ENCODE results near the gene PARD6G. TPM values are rescaled to one million over a fixed set of nuclear protein-coding genes. Genes with fewer than 3 reads are reported as not detected.

PARD6G gene
- total RNA-seq, 4 donors from 2014 or later: 4.6 to 15.9 (median 11.9) TPM

GRCh38 chr18:80108121-80108536 lies 139.2 kb downstream of the PARD6G start:
- Histone ChIP-seq H3K9me3 (no peaks in the 10 kb centered on the region), H3K27ac (peak overlapping the region; percentile 86 to 87), H3K4me3 (no peak overlapping the region), H3K36me3 (no peaks in the 10 kb centered on the region), H3K4me1 (peaks cover 0 to 4% of the 10 kb centered on the region in 2 donors), H3K27me3 (no peaks in the 10 kb centered on the region)
- peak; percentile 14 to 24 for DNase-seq
- intact Hi-C loops (cut with DNase I; ENCODE audit: low total_unique reads): no loop called here
- TF ChIP-seq POLR2A (IDR thresholded peaks at IDR 0.05): no peak
- TF ChIP-seq, protein P1, sequence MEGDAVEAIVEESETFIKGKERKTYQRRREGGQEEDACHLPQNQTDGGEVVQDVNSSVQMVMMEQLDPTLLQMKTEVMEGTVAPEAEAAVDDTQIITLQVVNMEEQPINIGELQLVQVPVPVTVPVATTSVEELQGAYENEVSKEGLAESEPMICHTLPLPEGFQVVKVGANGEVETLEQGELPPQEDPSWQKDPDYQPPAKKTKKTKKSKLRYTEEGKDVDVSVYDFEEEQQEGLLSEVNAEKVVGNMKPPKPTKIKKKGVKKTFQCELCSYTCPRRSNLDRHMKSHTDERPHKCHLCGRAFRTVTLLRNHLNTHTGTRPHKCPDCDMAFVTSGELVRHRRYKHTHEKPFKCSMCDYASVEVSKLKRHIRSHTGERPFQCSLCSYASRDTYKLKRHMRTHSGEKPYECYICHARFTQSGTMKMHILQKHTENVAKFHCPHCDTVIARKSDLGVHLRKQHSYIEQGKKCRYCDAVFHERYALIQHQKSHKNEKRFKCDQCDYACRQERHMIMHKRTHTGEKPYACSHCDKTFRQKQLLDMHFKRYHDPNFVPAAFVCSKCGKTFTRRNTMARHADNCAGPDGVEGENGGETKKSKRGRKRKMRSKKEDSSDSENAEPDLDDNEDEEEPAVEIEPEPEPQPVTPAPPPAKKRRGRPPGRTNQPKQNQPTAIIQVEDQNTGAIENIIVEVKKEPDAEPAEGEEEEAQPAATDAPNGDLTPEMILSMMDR (IDR thresholded peaks at IDR 0.05): no peak

DNA sequence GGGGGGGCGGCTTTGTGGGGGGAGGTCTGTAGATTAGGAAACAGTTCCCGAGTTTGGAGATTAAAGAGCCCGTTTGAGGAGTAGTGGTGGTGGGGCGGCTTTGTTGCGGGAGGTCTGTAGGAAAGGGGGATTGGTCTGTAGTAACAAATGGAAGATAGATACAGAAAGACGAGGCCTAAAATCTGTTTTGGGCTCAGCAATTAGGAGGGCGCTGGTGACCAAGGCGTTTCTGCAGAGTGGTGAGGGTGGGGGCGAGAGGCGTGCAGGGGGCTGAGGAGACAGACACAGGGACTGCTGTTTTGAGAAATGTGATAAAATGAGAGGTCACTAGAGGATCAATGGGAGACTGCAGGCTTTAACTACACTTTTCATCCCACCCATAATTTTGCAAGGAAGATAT lies 139.9 kb downstream of the PARD6G start:
- Histone ChIP-seq H3K9me3 (no peaks in the 10 kb centered on the region), H3K27ac (no peak overlapping the region), H3K4me3 (no peak overlapping the region), H3K36me3 (no peaks in the 10 kb centered on the region), H3K27me3 (no peaks in the 10 kb centered on the region), H3K4me1 (peaks cover 0 to 4% of the 10 kb centered on the region in 2 donors)
- TF ChIP-seq POLR2A (IDR thresholded peaks at IDR 0.05): no peak
- DNase-seq: no peak
- intact Hi-C loops (cut with DNase I; ENCODE audit: low total_unique reads): no loop called here

Other genes with a start within 250 kb of the PARD6G start
- gene RBFA, start 213.1 kb downstream of the PARD6G start, total RNA-seq: 10 to 100 TPM; 18.2 to 54.7 (median 30.8) TPM
- 10 to 100 TPM in 2 of 4 donors, 1 to 10 TPM in 2; 6.2 to 24.0 (median 14.7) TPM for gene ADNP2, start 138.3 kb downstream of the PARD6G start, total RNA-seq